Liver (tissue), 9 donors: Measurements from ENCODE around the gene NOP14. TPM values are rescaled to one million over a fixed set of nuclear protein-coding genes. Genes with fewer than 3 reads are reported as not detected.

Experiments used
- DNase-seq: peaks from one replicate; pipeline ENCODE4 v3.0.0-alpha.2; 2017; ENCODE audit warnings: low spot score
- H3K27ac ChIP-seq, 2 donors: one replicate each; pipeline ENCODE4 v1.7.0; 2013; ENCODE audit warnings: inconsistent platforms in 2 of 2, low read length in 2 of 2, control low read depth in 1 of 2, low read depth in 1 of 2, mild to moderate bottlenecking in 1 of 2
- H3K27me3 ChIP-seq, 4 donors: one replicate each; pipeline versions ENCODE4 v1.6.1 to v1.7.0; 2013; ENCODE audit warnings: low read length in 3 of 4, inconsistent platforms in 1 of 4, mild to moderate bottlenecking in 1 of 4, moderate library complexity in 1 of 4; ENCODE audit not compliant: control insufficient read depth in 4 of 4, insufficient read depth in 4 of 4
- H3K36me3 ChIP-seq, 4 donors: one replicate each; pipeline versions ENCODE4 v1.6.1 to v1.7.0; 2013; ENCODE audit warnings: low read length in 3 of 4, mild to moderate bottlenecking in 3 of 4, low read depth in 1 of 4, moderate library complexity in 1 of 4; ENCODE audit not compliant: control insufficient read depth in 4 of 4, insufficient read depth in 3 of 4
- H3K4me1 ChIP-seq, 4 donors: one replicate each; pipeline versions ENCODE4 v1.6.1 to v1.7.0; 2013; ENCODE audit warnings: low read length in 3 of 4, mild to moderate bottlenecking in 3 of 4, moderate library complexity in 1 of 4; ENCODE audit not compliant: control insufficient read depth in 4 of 4, insufficient read depth in 4 of 4
- H3K4me3 ChIP-seq, 3 donors: one replicate each; pipeline versions ENCODE4 v1.6.1 to v1.7.0; 2013; ENCODE audit warnings: low read length in 3 of 3, control low read depth in 1 of 3, low read depth in 1 of 3, mild to moderate bottlenecking in 1 of 3
- H3K9ac ChIP-seq, 2 donors: one replicate each; pipeline ENCODE4 v1.7.0; 2013; ENCODE audit warnings: low read length in 2 of 2, mild to moderate bottlenecking in 2 of 2, moderate library complexity in 2 of 2, control low read depth in 1 of 2, low read depth in 1 of 2
- H3K9me3 ChIP-seq, 4 donors: one replicate each; pipeline versions ENCODE4 v1.6.1 to v1.7.0; 2013; ENCODE audit warnings: low read length in 3 of 4; ENCODE audit not compliant: control insufficient read depth in 4 of 4
- EGR1 ChIP-seq, 2 donors: IDR thresholded peaks; 2 replicates each; pipeline ENCODE4 v1.6.1; 2016 to 2018; ENCODE audit warnings: antibody characterized with exemption in 2 of 2, low read depth in 2 of 2
- FOXA1 ChIP-seq: IDR thresholded peaks from 2 replicates; pipeline ENCODE4 v1.6.1; 2016; ENCODE audit warnings: antibody characterized with exemption
- FOXA2 ChIP-seq: IDR thresholded peaks from 2 replicates; pipeline ENCODE4 v1.6.1; 2016; ENCODE audit warnings: antibody characterized with exemption
- GABPA ChIP-seq, 2 donors: IDR thresholded peaks in 1 of 2; conservative IDR thresholded peaks in 1 of 2; 2 replicates each; pipeline ENCODE4 v1.6.1; 2016; ENCODE audit warnings: antibody characterized with exemption in 2 of 2, mild to moderate bottlenecking in 1 of 2, moderate library complexity in 1 of 2
- HNF4A ChIP-seq, 2 donors: conservative IDR thresholded peaks; 2 replicates each; pipeline ENCODE4 v1.6.1; 2016; ENCODE audit warnings: antibody characterized with exemption in 2 of 2, mild to moderate bottlenecking in 2 of 2
- HNF4G ChIP-seq: IDR thresholded peaks from 2 replicates; pipeline ENCODE4 v1.6.1; 2016; ENCODE audit warnings: antibody characterized with exemption
- JUND ChIP-seq, 2 donors: IDR thresholded peaks; 2 replicates each; pipeline ENCODE4 v1.6.1; 2016; ENCODE audit warnings: antibody characterized with exemption in 2 of 2
- MAX ChIP-seq: IDR thresholded peaks from 2 replicates; pipeline ENCODE4 v1.6.1; 2016; ENCODE audit warnings: antibody characterized with exemption
- NR2F2 ChIP-seq: IDR thresholded peaks from 2 replicates; pipeline ENCODE4 v1.6.1; 2016; ENCODE audit warnings: antibody characterized with exemption
- RAD21 ChIP-seq, 2 donors: IDR thresholded peaks; 2 replicates each; pipeline ENCODE4 v1.6.1; 2016; ENCODE audit warnings: antibody characterized with exemption in 2 of 2, mild to moderate bottlenecking in 2 of 2
- REST ChIP-seq: IDR thresholded peaks from 2 replicates; pipeline ENCODE4 v1.6.1; 2016; ENCODE audit warnings: antibody characterized with exemption, mild to moderate bottlenecking
- RXRA ChIP-seq, 2 donors: IDR thresholded peaks; 2 replicates each; pipeline ENCODE4 v1.6.1; 2017 to 2018; ENCODE audit warnings: antibody characterized with exemption in 2 of 2, mild to moderate bottlenecking in 1 of 2
- SP1 ChIP-seq: IDR thresholded peaks from 2 replicates; pipeline ENCODE4 v1.6.1; 2018; ENCODE audit warnings: antibody characterized with exemption, mild to moderate bottlenecking
- TAF1 ChIP-seq: conservative IDR thresholded peaks from 2 replicates; pipeline ENCODE4 v1.6.1; 2016; ENCODE audit warnings: antibody characterized with exemption, mild to moderate bottlenecking
- YY1 ChIP-seq: IDR thresholded peaks from 2 replicates; pipeline ENCODE4 v1.6.1; 2016; ENCODE audit warnings: antibody characterized with exemption, mild to moderate bottlenecking
- ZBTB33 ChIP-seq: IDR thresholded peaks from 2 replicates; pipeline ENCODE4 v1.6.1; 2016; ENCODE audit warnings: antibody characterized with exemption
- WGBS: extraction: QIAGEN DNeasy Blood & Tissue Kit; methylation state at CpG from one replicate; pipeline ENCODE4 v1.1.7; 2013; 5-methylcytosine and 5-hydroxymethylcytosine counted together
- polyA plus RNA-seq, 2 donors: library from polyadenylated mRNA; stranded (reverse) in 1 of 2; unstranded in 1 of 2; fragments of 200-250 nt in 1 of 2; fragments of >200 nt in 1 of 2; fragmentation: Nextera tagmentation in 1 of 2; extraction: Ambion mirVana in 1 of 2; gene quantifications; one replicate each; pipeline versions ENCODE4 v1.2.1 to v1.2.3, GENCODE V29; 2013 to 2015
- total RNA-seq, 2 donors: library from RNA; depleted of rRNA; stranded (reverse); fragments of >200 nt; gene quantifications; one replicate each; pipeline ENCODE4 v1.2.3, GENCODE V29; 2014
- TF ChIP-seq, protein P1 (sequence below): fragments of 150-350 bp; IDR thresholded peaks from 2 replicates; pipeline ENCODE4 v1.5.1; 2017; ENCODE audit warnings: improper control_type of control experiment, low read depth, low read length; ENCODE audit not compliant: missing input control
- TF ChIP-seq, protein P2 (sequence below): IDR thresholded peaks from 2 replicates; pipeline ENCODE4 v1.6.1; 2016; ENCODE audit warnings: antibody characterized with exemption
- donor health status: healthy.
- donor health status: healthy.
- donor health status: healthy.
- donor health status: healthy.
- donor health status: healthy.

NOP14 gene
- total RNA-seq, result 10 to 100 TPM; 10.5 to 22.9 TPM
- 10 to 100 TPM; 12.6 to 16.2 TPM for polyA plus RNA-seq

- peaks cover 0 to 3% (median under 1%) of the 10 kb centered on the region in 4 donors for H3K36me3 ChIP-seq
These were observed at the start of gene NOP14, which contains the start of gene GRK4 for GRCh38 chr4:2963175-2963965. NOP14 (minus strand) TSS chr4:2963406; CDS start chr4:2963319, 87 bp downstream. GRK4 (plus strand) TSS chr4:2963571; CDS start chr4:2964071, 500 bp downstream.

More at GRCh38 chr4:2963175-2963965, at the start of gene NOP14, which contains the start of gene GRK4:
- WGBS, result under 1% methylated on average over 105 of the region's 105 CpGs
- H3K9ac ChIP-seq, result peak within 1 kb of the TSS; percentile 45 to 79
- peak within 1 kb of the TSS; percentile 79 to 85 for H3K27ac ChIP-seq
- H3K9me3 ChIP-seq, result no peaks in the 10 kb centered on the region
- H3K27me3 ChIP-seq, result no peaks in the 10 kb centered on the region
- peaks cover 6 to 24% (median 15%) of the 10 kb centered on the region in 4 donors for H3K4me1 ChIP-seq
- H3K4me3 ChIP-seq, result peak within 1 kb of the TSS; percentile 72 to 98 (median 95)
- TF ChIP-seq NR2F2 (no peak), RAD21 (IDR thresholded peaks at IDR 0.05) (no peak), ZBTB33 (peak; percentile 99), YY1 (peak; percentile 83), TAF1 (no peak), EGR1 (IDR thresholded peaks at IDR 0.05; ENCODE audit: low read depth in 2 of 2) (no peak), FOXA2 (peak; percentile 73), SP1 (no peak), FOXA1 (peak; percentile 89), GABPA (IDR thresholded peaks at IDR 0.05 in 1 of 2, conservative IDR thresholded peaks at IDR 0.05 in 1 of 2) (peak in 1 of 2 donors; percentile 75), MAX (peak; percentile 93), REST (no peak), RXRA (IDR thresholded peaks at IDR 0.05) (no peak), HNF4G (no peak), HNF4A (conservative IDR thresholded peaks at IDR 0.05) (no peak), JUND (IDR thresholded peaks at IDR 0.05) (no peak)
- TF ChIP-seq, protein P1, sequence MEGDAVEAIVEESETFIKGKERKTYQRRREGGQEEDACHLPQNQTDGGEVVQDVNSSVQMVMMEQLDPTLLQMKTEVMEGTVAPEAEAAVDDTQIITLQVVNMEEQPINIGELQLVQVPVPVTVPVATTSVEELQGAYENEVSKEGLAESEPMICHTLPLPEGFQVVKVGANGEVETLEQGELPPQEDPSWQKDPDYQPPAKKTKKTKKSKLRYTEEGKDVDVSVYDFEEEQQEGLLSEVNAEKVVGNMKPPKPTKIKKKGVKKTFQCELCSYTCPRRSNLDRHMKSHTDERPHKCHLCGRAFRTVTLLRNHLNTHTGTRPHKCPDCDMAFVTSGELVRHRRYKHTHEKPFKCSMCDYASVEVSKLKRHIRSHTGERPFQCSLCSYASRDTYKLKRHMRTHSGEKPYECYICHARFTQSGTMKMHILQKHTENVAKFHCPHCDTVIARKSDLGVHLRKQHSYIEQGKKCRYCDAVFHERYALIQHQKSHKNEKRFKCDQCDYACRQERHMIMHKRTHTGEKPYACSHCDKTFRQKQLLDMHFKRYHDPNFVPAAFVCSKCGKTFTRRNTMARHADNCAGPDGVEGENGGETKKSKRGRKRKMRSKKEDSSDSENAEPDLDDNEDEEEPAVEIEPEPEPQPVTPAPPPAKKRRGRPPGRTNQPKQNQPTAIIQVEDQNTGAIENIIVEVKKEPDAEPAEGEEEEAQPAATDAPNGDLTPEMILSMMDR, result no peak
- TF ChIP-seq, protein P2, sequence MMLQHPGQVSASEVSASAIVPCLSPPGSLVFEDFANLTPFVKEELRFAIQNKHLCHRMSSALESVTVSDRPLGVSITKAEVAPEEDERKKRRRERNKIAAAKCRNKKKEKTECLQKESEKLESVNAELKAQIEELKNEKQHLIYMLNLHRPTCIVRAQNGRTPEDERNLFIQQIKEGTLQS, result no peak
- DNase-seq, result peak; percentile 95
